A673 (cell line): Measurements from ENCODE around the gene FGF16.

ENCODE experiments used
- CTCF ChIP-seq: fragments of 300-800, 200-600 bp; sonication (generic); conservative IDR thresholded peaks from 2 replicates; pipeline ENCODE4 v1.5.1; 2017; ENCODE audit warnings: low read depth, mild to moderate bottlenecking, antibody characterized with exemption, low read length, moderate library complexity, mixed read lengths
- EZH2 ChIP-seq: fragments of 200-600 bp; sonication (generic); IDR thresholded peaks from 2 replicates; pipeline ENCODE4 v1.6.1; 2017; ENCODE audit warnings: borderline replicate concordance, low read depth, mild to moderate bottlenecking, mixed read lengths, antibody characterized with exemption, low read length; ENCODE audit not compliant: poor library complexity, severe bottlenecking

- TF ChIP-seq CTCF: no peak
- no peak for TF ChIP-seq EZH2
Observed at GRCh38 chrX:77493677-77494553, 46.7 kb downstream of the FGF16 start.
